ENCODE results near the gene PARVB. TPM values are rescaled to one million over a fixed set of nuclear protein-coding genes. Genes with fewer than 3 reads are reported as not detected.

The PARVB gene
- total RNA-seq, 6 experiments from 2014 or later = 36.5 to 44.2 (median 38.9) TPM

DNA sequence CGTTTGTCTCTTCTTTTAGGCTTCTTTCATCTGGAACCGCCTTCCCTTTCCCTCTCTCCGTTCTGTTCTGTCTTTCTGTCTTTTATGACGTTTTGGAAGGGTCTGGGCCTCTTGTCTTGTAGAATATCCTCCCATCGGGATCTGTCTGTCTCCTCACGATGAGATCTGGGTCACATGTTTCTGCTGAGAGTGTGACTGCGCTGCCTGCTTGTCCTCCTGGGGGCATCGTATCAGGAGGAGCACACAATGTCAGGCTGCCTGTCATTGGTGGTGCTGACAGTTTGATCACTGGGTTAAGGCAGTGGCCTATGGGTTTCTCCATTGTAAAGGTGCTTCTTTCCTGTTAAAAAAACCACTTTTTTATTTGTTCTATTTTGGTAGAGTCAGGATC lies 96.2 kb downstream of the PARVB start:
- Mint-ChIP-seq H3K9me3 (no peaks in the 10 kb centered on the region), H3K27ac (no peak overlapping the region), H3K4me1 (ENCODE audit: low read depth) (no peaks in the 10 kb centered on the region), H3K4me3 (no peak overlapping the region), H3K36me3 (ENCODE audit: low read depth) (peaks cover 18% of the 10 kb centered on the region), H3K27me3 (ENCODE audit: insufficient read depth) (peaks cover 3% of the 10 kb centered on the region; the same call in 1 of the 2 replicates)
- TF ChIP-seq, protein P1, sequence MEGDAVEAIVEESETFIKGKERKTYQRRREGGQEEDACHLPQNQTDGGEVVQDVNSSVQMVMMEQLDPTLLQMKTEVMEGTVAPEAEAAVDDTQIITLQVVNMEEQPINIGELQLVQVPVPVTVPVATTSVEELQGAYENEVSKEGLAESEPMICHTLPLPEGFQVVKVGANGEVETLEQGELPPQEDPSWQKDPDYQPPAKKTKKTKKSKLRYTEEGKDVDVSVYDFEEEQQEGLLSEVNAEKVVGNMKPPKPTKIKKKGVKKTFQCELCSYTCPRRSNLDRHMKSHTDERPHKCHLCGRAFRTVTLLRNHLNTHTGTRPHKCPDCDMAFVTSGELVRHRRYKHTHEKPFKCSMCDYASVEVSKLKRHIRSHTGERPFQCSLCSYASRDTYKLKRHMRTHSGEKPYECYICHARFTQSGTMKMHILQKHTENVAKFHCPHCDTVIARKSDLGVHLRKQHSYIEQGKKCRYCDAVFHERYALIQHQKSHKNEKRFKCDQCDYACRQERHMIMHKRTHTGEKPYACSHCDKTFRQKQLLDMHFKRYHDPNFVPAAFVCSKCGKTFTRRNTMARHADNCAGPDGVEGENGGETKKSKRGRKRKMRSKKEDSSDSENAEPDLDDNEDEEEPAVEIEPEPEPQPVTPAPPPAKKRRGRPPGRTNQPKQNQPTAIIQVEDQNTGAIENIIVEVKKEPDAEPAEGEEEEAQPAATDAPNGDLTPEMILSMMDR (IDR thresholded peaks at IDR 0.05) = no peak
- DNase-seq = no peak

DNA sequence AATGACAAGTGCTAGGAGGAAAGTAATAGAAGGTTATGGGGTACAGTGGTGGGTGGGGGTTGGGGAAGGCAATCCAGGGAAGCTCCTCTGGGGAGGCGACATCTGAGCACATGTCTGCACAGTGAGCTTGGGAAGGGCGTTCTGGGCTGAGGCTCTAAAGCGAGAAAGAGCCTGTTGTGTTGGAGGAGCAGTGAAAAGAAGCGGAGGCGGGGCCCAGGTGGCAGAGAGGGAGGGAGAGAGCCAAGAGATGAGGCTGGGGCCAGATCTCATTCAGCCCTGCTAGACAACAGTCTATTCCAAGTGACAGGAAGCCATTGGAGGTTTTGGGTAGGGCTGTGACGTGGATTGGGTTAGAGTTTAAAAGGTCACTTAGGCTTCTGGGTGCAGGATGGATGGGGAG lies 101.3 kb downstream of the PARVB start:
- Mint-ChIP-seq H3K4me1 (ENCODE audit: low read depth) (no peaks in the 10 kb centered on the region), H3K36me3 (ENCODE audit: low read depth) (peaks cover 41% of the 10 kb centered on the region), H3K9me3 (peaks cover 6% of the 10 kb centered on the region; the same call in 1 of the 2 replicates), H3K27me3 (ENCODE audit: insufficient read depth) (peaks cover 2% of the 10 kb centered on the region; the same call in 1 of the 2 replicates), H3K27ac (no peak overlapping the region), H3K4me3 (no peak overlapping the region)
- TF ChIP-seq, protein P1 (IDR thresholded peaks at IDR 0.05) = no peak
- DNase-seq = no peak

DNA sequence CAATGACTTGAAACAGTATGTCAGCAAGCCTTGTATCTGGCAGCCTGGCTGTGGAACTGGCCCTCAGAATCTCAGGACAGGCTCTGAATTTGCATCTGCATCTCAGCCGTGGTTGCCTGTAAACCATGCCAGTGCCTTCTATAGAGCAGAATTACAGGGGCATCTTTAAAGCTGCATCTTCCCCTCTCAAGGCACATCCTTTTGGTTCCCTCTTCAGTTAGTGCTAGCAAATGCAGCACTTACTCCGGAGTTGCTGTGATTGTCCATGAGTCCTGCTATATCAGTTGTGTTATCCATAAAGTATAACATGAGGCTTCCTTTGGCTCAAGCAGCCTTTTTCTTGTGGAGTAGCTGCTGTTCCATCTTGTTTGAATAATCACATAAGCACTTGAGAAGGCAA lies 102.7 kb downstream of the PARVB start:
- no peaks in the 10 kb centered on the region for H3K4me1 Mint-ChIP-seq (ENCODE audit: low read depth)
- no peak overlapping the region for H3K4me3 Mint-ChIP-seq
- peaks cover 2% of the 10 kb centered on the region; the same call in 1 of the 2 replicates for H3K27me3 Mint-ChIP-seq (ENCODE audit: insufficient read depth)
- DNase-seq = no peak
- peaks cover 6% of the 10 kb centered on the region; the same call in 1 of the 2 replicates for H3K9me3 Mint-ChIP-seq
- peaks cover 34% of the 10 kb centered on the region for H3K36me3 Mint-ChIP-seq (ENCODE audit: low read depth)
- no peak overlapping the region for H3K27ac Mint-ChIP-seq
- TF ChIP-seq, protein P1 (IDR thresholded peaks at IDR 0.05) = no peak

DNA sequence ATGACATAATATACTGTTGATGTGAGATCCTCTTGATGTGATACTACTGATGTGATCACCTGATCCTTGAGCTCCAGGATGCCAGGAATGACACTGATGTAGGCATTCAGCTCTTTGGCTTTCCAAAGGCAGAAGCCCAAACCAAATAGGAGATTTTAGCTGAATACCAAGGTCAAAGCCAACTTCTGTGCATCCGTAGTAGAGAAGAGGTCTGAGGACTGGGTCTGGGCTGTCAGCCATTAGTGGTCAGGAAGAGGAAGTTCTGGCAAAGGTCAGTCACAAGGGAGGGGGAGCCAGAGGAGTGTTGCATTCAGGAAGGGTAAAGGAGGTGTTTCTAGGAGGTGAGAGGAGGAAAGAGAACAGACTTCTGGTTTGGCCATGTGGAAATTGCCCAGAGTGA lies 103.3 kb downstream of the PARVB start:
- Mint-ChIP-seq H3K4me3 (no peak overlapping the region), H3K36me3 (ENCODE audit: low read depth) (peaks cover 34% of the 10 kb centered on the region)
- no peak for DNase-seq

DNA sequence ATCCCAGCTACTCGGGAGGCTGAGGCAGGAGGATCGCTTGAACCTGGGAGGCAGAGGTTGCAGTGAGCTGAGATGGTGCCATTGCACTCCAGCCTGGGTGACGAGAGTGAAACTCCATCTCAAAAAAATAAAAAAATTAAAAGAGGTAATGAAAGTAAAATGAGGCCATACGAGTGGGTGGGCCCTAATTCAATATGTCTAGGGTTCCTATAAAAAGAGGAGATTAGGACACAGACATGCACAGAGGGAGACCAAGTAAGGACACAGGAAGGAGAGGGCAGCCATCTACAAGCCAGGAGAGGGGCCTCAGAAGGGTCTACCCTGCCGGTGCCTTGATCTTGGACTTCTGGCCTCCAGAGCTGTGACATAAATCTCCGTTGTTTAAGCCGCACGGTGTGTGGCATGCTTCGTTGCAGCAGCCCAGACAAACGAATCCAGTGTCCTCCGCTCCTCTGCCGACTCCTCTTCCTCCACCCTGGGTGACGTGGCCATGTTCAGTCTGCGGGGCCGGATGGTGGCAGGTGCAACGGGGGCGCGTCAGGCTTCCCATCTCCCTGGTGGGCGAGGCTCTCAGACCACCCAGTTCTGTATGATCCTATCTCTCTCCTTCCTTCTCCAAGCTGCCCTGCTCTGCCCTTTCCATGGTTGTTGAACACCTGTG lies 105.0 kb downstream of the PARVB start:
- Mint-ChIP-seq H3K4me3 (no peak overlapping the region), H3K27me3 (ENCODE audit: insufficient read depth) (no peaks in the 10 kb centered on the region), H3K36me3 (ENCODE audit: low read depth) (peaks cover 34% of the 10 kb centered on the region), H3K27ac (no peak overlapping the region), H3K9me3 (peaks cover 6% of the 10 kb centered on the region; the same call in 1 of the 2 replicates), H3K4me1 (ENCODE audit: low read depth) (peaks cover 4% of the 10 kb centered on the region; the same call in 1 of the 2 replicates)
- TF ChIP-seq, protein P1 (IDR thresholded peaks at IDR 0.05) = no peak
- DNase-seq = no peak

More for the DNA sequence above, 103.3 kb downstream of the PARVB start:
- peaks cover 6% of the 10 kb centered on the region; the same call in 1 of the 2 replicates for H3K9me3 Mint-ChIP-seq
- H3K4me1 Mint-ChIP-seq (ENCODE audit: low read depth) = no peaks in the 10 kb centered on the region
- TF ChIP-seq, protein P1 (IDR thresholded peaks at IDR 0.05) = no peak
- peaks cover 2% of the 10 kb centered on the region; the same call in 1 of the 2 replicates for H3K27me3 Mint-ChIP-seq (ENCODE audit: insufficient read depth)
- H3K27ac Mint-ChIP-seq = no peak overlapping the region

Measured in HFFc6 (cell line).